GM18951 (cell line): ENCODE results near the gene MANEAL.

Experiments used
- POLR2A ChIP-seq: IDR thresholded peaks from 4 replicates; pipeline ENCODE4 v1.6.1; 2011; ENCODE audit warnings: mild to moderate bottlenecking; ENCODE audit not compliant: insufficient read length, insufficient read depth; ENCODE audit errors: extremely low read depth
- in situ Hi-C: fragments of 300-500 bp; cut with MboI; formaldehyde crosslinking; loops from one replicate; pipeline ENCODE4 v1.12.0; 2022; ENCODE audit warnings: low sequenced_read_pairs, mixed read lengths, inconsistent platforms; ENCODE audit not compliant: unreplicated experiment

Gene MANEAL, protein sequence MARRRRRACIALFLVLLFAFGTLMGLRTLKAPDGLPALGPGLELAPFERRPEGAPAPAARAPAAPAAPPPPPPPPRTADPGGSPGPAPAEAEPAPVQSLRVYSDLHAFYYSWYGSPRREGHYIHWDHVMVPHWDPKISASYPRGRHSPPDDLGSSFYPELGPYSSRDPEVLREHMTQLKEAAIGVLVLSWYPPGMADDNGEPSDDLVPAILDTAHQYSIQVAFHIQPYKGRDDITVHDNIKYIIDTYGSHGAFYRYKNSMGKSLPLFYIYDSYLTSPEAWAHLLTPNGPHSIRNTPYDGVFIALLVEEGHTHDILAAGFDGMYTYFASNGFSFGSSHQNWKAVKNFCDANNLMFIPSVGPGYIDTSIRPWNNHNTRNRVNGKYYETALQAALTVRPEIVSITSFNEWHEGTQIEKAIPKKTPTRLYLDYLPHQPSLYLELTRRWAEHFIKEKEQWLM

DNA sequence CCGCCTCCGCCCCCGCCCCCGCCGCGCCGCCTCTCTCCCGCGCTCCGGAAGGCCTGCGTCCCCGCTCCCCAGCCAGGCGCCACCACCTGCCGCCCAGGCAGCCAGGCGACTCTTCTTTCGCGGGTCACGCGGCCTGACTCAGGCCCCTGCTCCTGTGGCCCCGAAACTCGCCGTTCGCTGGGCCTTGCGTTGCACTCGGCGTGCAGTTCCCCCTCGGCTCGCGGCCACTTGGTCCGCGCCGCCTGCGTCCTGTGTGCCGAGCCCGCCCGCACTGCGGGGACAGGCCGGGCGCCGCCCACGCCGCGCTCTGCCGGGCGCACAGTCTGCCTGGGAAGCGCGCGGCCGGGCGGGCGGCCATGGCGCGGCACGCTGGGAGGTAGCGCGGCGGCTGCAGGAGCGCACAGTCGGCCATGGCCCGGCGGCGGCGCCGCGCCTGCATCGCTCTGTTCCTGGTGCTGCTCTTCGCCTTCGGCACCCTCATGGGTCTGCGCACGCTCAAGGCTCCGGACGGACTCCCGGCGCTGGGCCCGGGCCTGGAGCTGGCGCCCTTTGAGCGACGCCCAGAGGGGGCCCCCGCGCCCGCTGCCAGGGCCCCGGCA lies at the start of gene MANEAL:
TSS of gene MANEAL (plus strand) at position 75 of the 599 bp plus-strand sequence. CDS start at position 411, 336 bp downstream.
- in situ Hi-C loops = no loop called here
- TF ChIP-seq POLR2A = peak; percentile 53

DNA sequence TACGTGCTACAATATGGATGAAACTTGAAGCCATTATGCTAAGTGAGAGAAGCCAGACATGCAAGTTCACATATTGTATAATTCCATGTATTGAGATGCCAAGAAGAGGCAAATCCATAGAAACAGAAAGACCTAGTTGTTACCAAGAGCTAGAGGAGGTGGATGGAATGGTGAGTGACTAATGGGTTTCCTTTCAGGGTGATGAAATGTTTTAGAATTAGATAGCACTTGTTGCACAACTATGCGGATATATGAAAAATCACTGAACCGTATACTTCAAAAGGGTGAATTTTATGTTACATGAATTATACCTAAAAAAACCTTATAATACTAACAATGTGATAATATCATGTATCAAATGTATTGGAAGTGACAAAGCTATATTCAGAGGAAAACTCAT lies 46.8 kb upstream of the MANEAL start:
- in situ Hi-C loops = no loop called here
- no peak for TF ChIP-seq POLR2A

DNA sequence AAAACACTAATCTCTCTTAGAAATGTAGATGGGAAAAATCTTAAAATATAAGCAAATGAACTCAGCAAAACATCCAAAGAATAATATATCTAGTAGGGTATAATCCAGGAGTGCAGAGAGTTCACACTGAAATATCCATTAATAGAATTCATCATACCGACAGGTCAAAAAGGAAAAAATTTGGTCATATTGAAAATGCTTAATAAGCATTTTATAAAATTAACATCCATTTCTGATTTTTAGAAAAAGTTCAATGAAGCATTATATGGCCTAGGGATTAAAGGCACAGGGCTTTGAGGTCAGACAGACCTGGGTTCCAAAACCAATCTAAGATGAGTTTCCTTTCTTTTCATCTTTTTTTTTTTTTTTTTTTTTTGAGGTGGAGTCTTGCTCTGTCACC lies 45.1 kb upstream of the MANEAL start:
- TF ChIP-seq POLR2A = no peak
- in situ Hi-C loops = no loop called here

DNA sequence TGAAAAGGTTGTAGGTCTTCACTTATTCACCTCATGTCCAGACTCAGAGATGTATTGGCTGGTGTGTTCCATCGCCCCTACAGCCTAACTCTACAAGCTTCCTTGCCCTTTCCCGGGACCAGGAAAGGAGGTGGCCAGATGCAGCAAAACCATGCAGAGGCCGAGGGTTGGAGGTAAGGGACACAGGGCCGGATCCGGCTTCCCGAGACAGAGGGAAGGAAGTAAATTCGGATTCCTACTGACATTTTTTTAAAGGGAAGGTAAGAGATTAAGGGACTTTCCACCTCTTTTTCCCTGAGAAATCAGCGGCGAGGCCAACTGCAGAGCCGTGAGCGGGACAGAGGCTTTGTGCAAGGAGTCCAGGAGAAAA lies 41.4 kb upstream of the MANEAL start:
- in situ Hi-C loops = no loop called here
- no peak for TF ChIP-seq POLR2A

DNA sequence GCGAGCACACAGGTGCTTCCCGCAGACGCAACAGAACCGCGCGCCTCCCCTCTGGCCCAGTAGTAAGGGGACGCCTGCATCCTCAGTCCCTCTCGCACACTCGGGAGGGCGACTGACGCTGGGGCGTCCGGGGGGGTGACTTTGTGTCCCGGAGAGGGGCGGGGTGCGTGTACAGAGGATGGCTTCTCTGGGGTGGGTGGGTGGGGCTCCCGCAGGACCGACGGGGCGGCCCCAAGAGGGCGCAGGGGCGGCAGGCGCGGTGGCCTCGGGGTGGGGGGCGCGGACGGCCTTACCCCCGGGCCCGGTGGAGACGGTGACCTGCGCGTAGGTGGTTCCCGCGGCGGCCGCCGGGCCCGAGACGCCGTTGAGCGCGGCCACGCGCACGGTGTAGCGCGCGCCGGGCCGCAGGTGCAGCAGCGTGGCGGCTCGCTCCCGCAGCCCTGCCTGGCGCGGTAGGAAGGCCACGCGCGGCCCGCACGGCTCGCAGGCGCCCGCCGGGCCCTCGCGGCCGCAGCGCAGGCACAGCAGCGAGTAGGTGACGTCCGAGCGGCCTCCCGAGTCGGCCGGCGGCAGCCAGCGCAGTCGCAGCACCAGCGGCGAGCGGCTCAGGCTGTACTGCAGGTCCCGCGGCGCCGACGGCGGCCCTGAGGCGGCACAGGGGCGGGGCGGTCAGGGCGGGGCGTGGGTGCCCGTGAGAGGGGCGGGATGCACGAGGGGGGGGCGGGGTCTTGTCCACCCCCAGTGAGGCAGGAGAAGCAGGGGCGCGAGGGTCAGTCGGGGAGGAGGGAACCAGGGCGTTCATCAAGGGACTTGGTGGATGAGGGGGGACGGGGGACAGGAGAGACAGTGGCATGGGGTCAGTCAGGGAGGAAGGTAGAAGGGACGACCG lies 40.8 kb upstream of the MANEAL start:
- in situ Hi-C loops = no loop called here
- TF ChIP-seq POLR2A = no peak

DNA sequence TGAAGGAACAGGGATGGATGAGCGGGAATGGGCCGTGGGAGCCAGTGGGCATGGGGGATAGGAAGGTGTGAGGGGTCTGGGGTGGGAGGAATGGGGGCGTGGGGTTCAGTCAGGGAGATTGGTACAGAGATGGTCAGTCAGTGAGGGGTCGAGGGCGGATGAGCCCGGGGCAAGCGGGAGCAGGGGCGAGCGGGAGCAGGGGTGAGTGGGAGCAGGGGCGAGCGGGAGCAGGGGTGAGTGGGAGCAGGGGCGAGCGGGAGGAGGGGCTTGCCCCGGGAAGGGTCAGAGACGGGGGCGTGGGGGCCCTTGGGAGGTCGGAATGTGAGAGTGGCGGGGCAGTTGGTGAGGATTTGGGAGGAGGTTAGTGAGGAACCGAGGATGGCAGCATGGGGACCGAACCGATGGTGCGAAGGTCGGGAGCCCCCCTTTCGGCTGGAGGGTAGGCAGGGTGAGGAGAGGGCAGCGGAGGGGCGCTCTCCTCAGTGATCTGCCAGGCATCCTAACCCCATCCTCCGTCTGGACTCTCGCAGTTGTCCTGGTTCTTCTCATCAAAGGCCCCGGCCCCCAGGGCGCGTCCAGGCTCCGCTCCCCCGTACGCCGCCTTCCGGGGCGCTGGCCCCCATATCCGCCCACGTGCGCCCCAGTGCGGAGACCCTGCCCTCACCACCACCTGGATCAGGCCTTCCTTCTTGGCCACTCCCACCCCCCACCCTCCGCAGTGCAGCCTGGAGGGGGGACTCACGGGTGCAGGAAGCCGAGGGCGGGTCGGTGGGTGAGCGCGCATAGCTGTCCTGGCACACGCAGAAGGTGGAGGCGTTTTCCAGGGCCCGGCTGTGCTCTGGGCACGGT lies 40.0 kb upstream of the MANEAL start:
- in situ Hi-C loops = no loop called here
- no peak for TF ChIP-seq POLR2A

DNA sequence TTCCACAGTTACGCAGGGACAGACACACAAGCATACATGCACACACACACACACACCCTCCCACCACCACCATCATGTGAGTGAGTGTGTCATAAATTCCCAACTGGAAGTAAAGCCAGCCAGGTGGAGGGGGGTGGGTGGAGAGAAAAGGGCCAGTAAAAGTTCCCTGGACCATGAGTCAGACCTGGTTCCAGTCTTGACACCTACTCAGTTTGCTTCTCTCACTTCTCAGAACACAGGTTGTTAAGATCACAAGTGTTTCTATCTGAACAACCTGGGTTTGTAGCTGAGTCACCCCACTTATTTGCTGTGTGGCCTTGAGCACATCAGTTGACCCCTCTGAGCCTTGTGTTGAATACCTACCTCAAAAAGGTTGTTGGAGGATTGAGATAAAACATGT lies 38.4 kb upstream of the MANEAL start:
- in situ Hi-C loops = no loop called here

DNA sequence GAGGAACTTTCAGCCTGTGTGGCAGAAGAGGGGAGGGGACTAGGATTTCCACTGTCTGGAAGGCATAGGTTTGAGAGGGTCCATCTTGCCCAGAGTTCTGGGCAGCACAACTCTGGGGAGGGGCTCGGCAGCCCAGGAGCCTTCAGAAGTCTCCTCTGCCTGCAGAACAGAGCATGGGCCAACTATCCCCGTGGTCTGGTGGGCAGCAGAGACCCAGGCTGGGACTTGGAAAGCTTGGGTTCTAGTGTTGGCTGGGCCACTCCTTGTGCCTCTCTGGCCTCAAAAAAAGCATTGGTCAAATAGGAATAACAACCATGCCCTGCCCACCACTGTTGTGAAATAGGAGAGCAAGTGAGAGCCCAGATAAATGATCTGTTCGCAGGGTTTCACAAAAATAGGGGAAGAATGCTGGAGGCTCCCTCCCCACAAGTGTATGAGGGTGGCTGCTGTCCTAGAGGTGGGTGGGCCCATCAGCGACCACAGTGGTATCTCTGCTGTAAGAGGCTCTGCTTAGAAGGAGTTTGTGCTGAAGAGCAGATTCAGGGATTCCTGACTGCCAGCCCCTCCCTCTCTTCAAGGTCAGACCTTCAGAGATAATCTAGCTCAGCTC lies 37.6 kb upstream of the MANEAL start:
- in situ Hi-C loops = no loop called here

More for the DNA sequence above, 38.4 kb upstream of the MANEAL start:
- no peak for TF ChIP-seq POLR2A

DNA sequence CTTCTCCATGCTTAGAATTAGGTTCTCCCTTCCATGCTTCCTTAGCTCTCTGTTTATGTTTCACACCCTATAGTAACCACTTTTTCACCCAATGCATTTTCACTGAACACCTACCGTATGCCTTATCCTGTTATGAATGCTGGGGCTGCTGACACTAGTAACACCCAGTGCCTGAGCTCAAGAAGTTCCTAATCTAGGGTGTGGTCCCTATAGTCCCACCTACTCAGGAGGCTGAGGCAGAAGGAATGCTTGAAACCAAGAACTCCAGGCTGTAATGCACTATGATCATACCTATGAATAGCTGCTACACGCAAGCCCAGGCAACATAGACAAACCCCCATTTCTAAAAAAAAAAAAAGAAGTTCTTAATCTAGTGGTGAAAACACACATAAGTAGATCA lies 34.2 kb upstream of the MANEAL start:
- in situ Hi-C loops = no loop called here
- no peak for TF ChIP-seq POLR2A

More for the DNA sequence above, 37.6 kb upstream of the MANEAL start:
- no peak for TF ChIP-seq POLR2A

DNA sequence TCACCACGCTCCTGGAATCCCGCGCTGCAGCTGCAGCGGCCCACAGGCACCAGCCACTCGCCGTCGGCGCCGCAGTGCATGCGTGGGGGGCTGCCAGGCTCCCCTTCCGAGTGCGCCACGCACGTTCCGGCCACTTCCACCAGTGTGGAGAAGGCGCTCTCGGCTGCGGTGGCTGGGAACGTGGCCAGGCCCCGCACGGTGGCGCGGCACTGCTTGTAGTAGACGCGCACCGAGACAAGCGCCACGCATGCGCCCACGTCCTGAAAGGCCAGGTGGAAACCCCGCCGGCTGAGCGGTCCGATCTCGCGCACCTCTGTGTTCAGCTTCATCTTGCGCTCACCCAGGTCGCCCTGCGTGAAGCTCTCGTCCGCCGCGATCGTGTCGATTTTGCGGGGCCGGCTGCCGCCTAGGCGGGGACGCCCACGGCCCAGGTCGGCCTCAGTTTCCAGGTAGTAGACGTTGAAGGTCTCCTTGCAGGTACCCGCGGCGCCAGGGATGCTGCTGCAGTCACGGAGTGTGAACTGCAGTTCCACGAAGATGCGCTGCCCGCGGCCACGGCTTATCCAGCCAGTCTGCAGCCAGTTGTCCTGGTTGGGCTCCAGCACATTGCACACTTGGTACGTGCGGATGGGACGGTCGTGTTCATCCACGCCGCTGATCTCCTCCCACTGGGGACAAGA lies 32.1 kb upstream of the MANEAL start:
- in situ Hi-C loops = no loop called here
- TF ChIP-seq POLR2A = no peak

DNA sequence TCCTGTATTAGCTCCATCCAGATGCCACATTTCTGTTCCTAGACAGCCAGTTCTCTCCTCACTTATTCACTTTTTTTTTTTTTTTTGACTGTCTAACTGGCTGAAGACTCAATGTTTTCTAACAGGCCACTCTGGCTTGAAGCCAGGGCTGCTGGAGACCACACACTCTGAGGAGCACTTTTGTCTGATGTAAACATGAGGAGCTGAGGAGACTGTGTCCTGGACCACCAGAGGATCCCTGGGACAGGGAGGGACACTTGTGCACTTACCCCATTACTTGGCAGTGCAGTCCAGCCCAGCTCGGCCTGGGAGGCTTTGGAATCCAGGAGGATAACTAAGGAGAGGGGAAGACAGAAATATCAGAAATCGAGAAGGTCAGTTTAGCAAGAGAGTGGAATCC lies 31.1 kb upstream of the MANEAL start:
- in situ Hi-C loops = no loop called here
- TF ChIP-seq POLR2A = no peak
